Hepatocyte (in vitro differentiated cells): ENCODE data around the gene RABGAP1L.

Experiments
- CTCF ChIP-seq: fragments of 200-600 bp; sonication (generic); IDR thresholded peaks from 2 replicates; pipeline ENCODE4 v1.5.1; 2016; ENCODE audit warnings: antibody characterized with exemption, mild to moderate bottlenecking; ENCODE audit not compliant: poor library complexity
- EZH2 ChIP-seq: fragments of 200-600 bp; sonication (generic); IDR thresholded peaks from 2 replicates; pipeline ENCODE4 v1.6.1; 2016; ENCODE audit warnings: antibody characterized with exemption, mild to moderate bottlenecking, borderline replicate concordance

- no peak for TF ChIP-seq CTCF
- TF ChIP-seq EZH2 = no peak
These were observed 424.8 kb downstream of the RABGAP1L start for GRCh38 chr1:174584071-174584470.
